Measurements from ENCODE around the gene CCDC149. TPM values are rescaled to one million over a fixed set of nuclear protein-coding genes. Genes with fewer than 3 reads are reported as not detected.

Gene CCDC149
- total RNA-seq, 2 donors from 2014 or later: 0.16 to 0.75 TPM

DNA sequence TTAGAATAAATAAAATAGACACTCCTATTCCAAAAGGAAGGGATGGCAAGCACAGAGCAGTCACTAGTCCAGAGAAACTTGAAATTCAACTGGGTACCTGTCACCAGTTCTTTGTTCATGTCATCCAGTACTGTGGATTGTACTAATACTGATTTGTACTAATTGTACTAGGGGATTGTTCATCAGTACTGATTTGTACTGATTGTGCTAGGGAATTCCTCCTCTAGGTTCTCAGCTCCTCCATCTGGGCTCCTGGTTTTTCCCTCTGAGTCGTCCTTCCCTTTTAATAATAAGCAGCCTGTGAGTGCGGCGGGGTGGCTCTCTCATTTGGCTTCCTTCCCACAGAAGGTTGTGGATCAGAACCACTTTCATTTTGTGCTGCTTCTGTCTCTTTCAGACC is 148.5 kb downstream of the CCDC149 start:
- Mint-ChIP-seq H3K4me3 (no peak overlapping the region), H3K27ac (no peak overlapping the region), H3K36me3 (ENCODE audit: low read depth) (no peaks in the 10 kb centered on the region), H3K4me1 (no peaks in the 10 kb centered on the region), H3K27me3 (no peaks in the 10 kb centered on the region)
- H3K9me3 ChIP-seq (ENCODE audit: control insufficient read depth, low read length, poor library complexity, severe bottlenecking): no peaks in the 10 kb centered on the region
- DNase-seq (no peak), ATAC-seq (no peak)

DNA sequence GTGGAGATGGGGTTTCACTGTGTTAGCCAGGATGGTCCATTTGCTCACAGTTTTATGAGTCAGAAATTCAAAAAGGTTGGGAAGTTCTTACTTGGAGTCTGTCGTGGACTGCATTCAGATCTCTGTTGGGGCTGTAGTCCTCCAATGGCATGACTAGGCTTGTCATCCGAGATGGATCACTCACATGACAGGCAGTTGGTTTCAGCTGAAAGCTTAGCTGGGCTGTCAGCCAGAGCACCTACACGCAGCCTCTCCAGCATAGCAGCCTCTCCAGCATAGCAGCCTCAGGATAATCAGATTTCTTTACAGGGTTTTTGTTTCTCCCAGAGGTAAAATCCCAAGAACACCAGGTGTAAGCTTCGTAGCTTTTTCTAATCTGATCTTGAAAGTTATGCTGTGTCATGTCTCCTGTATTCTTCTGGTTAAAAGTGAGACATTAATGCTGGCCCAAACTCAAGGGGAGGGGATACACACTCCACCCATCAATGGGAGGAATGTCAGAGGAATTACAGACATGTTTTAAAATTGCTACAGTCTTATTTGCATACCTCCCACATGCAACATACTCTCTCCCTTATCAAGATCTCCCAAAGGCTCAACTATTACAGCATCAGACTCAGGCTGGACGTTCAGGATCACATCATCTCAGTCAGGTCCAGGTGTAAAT is 149.1 kb downstream of the CCDC149 start:
- H3K27ac Mint-ChIP-seq: no peak overlapping the region
- H3K27me3 Mint-ChIP-seq: no peaks in the 10 kb centered on the region
- H3K4me3 Mint-ChIP-seq: no peak overlapping the region
- H3K36me3 Mint-ChIP-seq (ENCODE audit: low read depth): no peaks in the 10 kb centered on the region
- H3K9me3 ChIP-seq (ENCODE audit: control insufficient read depth, low read length, poor library complexity, severe bottlenecking): no peaks in the 10 kb centered on the region
- DNase-seq (no peak), ATAC-seq (no peak)
- no peaks in the 10 kb centered on the region for H3K4me1 Mint-ChIP-seq

Other genes with a start within 250 kb of the CCDC149 start
- not detected for gene SOD3, start 117.5 kb downstream of the CCDC149 start, total RNA-seq
- not detected for gene LGI2, start 117.9 kb upstream of the CCDC149 start, total RNA-seq
- 10 to 100 TPM; 15.9 to 21.2 TPM for gene SEPSECS, start 247.4 kb upstream of the CCDC149 start, total RNA-seq

All from T-helper 17 cell (primary cell).